HEK293T (cell line): ENCODE data around the gene EPC1.

Source experiments
- ARNT ChIP-seq: fragments of 450-650 bp; IDR thresholded peaks from 2 replicates; pipeline ENCODE4 v1.6.1; 2017; ENCODE audit warnings: mild to moderate bottlenecking
- CTBP1 ChIP-seq: fragments of 450-650 bp; IDR thresholded peaks from 2 replicates; pipeline ENCODE4 v1.6.1; 2016; ENCODE audit warnings: borderline replicate concordance
- FOXA1 ChIP-seq: fragments of 450-650 bp; IDR thresholded peaks from 2 replicates; pipeline ENCODE4 v1.6.1; 2016; ENCODE audit warnings: mild to moderate bottlenecking
- FOXM1 ChIP-seq: fragments of 450-650 bp; IDR thresholded peaks from 2 replicates; pipeline ENCODE4 v1.6.1; 2017; ENCODE audit warnings: mild to moderate bottlenecking, borderline replicate concordance
- L3MBTL2 ChIP-seq: fragments of 450-650 bp; conservative IDR thresholded peaks from 2 replicates; pipeline ENCODE4 v1.6.1; 2016; ENCODE audit warnings: mild to moderate bottlenecking
- SP1 ChIP-seq: fragments of 450-650 bp; IDR thresholded peaks from 2 replicates; pipeline ENCODE4 v1.6.1; 2017
- SUZ12 ChIP-seq: fragments of 450-650 bp; IDR thresholded peaks from 2 replicates; pipeline ENCODE4 v1.6.1; 2016; ENCODE audit warnings: mild to moderate bottlenecking

- TF ChIP-seq FOXA1 (no peak), FOXM1 (no peak), ARNT (no peak), L3MBTL2 (no peak), SP1 (no peak), SUZ12 (no peak), CTBP1 (no peak)
These were observed 3.2 kb upstream of the EPC1 start for GRCh38 chr10:32349968-32350738.
